AG10803 (cell line): Measurements from ENCODE around the gene BCAS3.
"Not testable (repeated sequence)": the region's sequence is repeated elsewhere in the genome, so short reads cannot be mapped to it uniquely, and the experiment has no call there.

Experiments used
- DNase-seq: peaks from one replicate; pipeline ENCODE4 v3.0.0; 2010; ENCODE audit warnings: low read depth
- H3K4me3 ChIP-seq: 2 replicates; pipeline ENCODE4 v1.5.1; 2011; ENCODE audit warnings: mild to moderate bottlenecking, low read length, control low read depth
- TF ChIP-seq, protein P1 (sequence below): conservative IDR thresholded peaks from 2 replicates; pipeline ENCODE4 v1.5.1; 2011; ENCODE audit warnings: mild to moderate bottlenecking, low read length, control low read depth, inconsistent platforms

Gene BCAS3

DNA sequence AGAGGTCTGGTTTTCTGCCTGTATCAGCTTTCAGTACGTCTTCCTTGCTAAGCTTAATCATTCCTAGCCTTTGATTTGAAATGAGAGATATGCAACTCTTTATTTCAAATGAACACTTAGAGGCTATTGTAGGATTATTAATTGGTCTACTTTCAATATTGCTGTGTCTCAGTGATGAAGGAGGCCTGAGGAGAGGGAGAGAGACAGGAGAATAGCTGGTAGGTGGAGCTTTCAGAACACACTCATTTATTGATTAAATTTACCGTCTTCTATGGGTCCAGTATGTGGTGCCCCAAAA lies 187.0 kb downstream of the BCAS3 start:
- H3K4me3 ChIP-seq: no peak overlapping the region
- TF ChIP-seq, protein P1, sequence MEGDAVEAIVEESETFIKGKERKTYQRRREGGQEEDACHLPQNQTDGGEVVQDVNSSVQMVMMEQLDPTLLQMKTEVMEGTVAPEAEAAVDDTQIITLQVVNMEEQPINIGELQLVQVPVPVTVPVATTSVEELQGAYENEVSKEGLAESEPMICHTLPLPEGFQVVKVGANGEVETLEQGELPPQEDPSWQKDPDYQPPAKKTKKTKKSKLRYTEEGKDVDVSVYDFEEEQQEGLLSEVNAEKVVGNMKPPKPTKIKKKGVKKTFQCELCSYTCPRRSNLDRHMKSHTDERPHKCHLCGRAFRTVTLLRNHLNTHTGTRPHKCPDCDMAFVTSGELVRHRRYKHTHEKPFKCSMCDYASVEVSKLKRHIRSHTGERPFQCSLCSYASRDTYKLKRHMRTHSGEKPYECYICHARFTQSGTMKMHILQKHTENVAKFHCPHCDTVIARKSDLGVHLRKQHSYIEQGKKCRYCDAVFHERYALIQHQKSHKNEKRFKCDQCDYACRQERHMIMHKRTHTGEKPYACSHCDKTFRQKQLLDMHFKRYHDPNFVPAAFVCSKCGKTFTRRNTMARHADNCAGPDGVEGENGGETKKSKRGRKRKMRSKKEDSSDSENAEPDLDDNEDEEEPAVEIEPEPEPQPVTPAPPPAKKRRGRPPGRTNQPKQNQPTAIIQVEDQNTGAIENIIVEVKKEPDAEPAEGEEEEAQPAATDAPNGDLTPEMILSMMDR: no peak
- no peak for DNase-seq

DNA sequence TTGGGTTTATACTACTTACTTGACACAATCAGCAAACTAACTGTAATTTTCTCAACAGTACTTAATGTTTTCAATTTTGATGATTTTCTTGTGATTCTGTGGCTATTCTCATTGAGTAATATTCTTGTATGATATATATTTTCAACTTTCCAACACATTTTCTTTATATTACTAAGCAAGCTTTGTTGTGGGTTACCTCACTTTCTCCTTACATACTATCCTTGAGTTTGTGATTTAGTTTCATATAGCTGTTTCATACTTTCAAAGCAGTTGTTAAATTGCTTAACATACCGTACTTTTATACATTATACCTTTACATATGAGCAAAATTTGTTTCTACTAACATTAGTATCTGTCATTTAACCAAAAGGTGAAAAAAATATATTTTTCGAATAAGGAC lies 197.1 kb downstream of the BCAS3 start:
- TF ChIP-seq, protein P1: no peak
- no peak for DNase-seq
- H3K4me3 ChIP-seq: no peak overlapping the region

DNA sequence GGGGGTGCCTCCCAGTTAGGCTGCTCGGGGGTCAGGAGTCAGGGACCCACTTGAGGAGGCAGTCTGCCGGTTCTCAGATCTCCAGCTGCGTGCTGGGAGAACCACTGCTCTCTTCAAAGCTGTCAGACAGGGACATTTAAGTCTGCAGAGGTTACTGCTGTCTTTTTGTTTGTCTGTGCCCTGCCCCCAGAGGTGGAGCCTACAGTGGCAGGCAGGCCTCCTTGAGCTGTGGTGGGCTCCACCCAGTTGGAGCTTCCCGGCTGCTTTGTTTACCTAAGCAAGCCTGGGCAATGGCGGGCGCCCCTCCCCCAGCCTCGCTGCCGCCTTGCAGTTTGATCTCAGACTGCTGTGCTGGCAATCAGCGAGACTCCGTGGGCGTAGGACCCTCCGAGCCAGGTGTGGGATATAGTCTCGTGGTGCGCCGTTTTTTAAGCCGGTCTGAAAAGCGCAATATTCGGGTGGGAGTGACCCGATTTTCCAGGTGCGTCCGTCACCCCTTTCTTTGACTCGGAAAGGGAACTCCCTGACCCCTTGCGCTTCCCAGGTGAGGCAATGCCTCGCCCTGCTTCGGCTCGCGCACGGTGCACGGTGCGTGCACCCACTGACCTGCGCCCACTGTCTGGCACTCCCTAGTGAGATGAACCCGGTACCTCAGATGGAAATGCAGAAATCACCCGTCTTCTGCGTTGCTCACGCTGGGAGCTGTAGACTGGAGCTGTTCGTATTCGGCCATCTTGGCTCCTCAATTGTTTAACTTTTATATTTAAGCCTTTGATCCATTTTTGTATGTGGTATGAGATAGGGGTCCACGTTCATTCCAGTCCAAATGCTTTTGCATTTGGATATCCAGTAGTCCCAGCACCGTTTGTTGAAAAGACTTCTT lies 209.3 kb downstream of the BCAS3 start:
- DNase-seq, H3K4me3 ChIP-seq: not testable (repeated sequence)

DNA sequence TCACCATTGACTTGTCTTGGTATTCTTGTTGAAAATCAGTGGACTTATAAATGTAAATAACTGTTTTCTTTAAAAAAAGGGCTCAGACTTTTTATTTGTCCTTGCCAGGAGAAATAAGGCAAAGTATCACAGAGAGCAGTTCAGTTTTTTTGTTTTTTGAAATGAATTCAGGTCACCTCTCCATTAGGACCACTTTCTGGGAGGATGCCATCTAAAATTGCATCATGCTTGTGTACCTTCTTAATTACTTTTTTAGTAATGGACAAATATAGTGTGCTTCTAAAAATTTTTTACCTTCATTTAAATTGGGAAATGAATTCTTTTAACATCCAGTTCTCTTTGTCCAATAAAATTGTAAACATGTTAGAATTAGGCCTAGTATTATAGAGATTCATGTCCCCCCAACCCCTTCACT lies 210.0 kb downstream of the BCAS3 start:
- TF ChIP-seq, protein P1: no peak
- no peak for DNase-seq
- H3K4me3 ChIP-seq: no peak overlapping the region

DNA sequence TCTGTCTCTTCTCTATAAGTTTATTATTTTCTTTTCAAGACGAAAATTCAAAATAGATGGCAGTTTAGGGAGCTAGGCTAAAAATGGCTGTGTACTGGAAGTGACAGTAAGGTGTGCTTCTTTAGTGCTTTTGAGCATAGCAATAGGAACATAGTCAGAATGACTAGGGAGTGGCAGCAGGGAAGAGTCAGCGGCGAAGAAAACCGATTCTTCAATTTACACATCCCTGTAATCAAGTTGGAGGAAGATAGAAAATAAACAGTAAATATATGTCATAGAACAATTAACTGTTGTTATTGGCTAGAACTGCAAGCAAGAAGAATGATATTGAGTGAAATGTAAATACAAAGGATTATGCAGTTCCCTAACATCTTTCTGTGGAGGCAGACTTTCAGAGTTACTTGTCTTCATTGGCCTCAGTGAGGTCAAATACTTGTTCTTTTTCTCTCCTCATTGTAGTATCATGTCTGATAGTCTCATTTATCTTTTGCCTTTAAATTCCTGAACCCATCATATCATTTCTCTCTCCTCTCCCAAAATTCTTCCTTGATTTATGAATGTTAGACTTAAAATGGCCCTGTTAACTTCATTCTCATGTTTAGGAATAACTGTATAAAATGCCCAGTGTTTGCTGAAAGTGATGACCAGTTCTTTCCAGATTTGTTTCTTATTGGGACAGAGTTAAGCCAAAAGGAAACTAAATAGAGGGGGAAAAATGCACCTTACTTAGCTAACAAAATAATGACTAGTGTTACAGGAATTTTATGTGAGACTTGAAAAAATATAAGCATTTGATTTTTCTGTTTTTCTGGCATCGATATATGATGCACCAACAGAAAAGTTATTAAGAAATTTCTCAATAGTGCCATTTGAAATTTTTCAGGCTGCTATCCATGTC lies 211.4 kb downstream of the BCAS3 start:
- TF ChIP-seq, protein P1: no peak
- peak; percentile 16 for DNase-seq
- no peak overlapping the region for H3K4me3 ChIP-seq

DNA sequence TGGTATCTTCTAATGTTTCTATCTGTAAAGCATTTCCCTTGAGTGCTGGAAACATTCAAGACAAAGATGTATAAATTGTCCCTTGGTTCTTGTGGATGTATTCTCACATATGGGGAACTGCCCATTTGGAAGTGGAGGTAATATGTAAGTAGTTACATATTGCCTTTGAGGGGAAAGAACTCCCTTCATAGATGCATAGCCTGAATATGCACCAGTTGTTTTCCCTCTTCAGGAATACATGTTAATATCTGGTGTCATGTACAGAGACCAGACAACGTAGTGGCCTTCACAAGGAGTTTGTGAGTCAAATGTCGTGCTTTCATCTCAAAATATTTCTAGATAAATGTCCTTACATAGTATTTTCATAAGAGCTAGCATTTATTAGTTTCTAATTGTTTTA lies 213.5 kb downstream of the BCAS3 start:
- TF ChIP-seq, protein P1: no peak
- no peak for DNase-seq
- no peak overlapping the region for H3K4me3 ChIP-seq

DNA sequence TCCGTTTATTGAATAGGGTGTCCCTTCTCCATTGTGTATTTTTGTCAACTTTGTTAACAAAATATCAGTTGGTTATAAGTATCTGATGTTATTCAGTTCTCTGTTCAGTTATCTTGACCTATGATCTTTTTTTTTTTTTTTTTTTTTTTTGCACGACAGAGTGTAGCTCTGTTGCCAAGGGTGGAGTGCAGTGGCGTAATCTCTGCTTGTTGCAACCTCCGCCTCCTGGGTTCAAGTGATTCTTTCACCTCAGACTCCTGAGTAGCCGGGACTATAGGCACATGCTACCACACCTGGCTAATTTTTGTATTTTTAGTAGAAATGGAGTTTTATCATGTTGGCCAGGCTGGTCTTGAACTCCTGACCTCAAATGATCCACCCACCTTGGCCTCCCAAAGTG lies 215.8 kb downstream of the BCAS3 start:
- TF ChIP-seq, protein P1: no peak
- DNase-seq: no peak
- H3K4me3 ChIP-seq: no peak overlapping the region
